Stimulated activated CD4-positive, alpha-beta T cell treated with anti-CD3 and anti-CD28 coated beads, Interleukin-15, amount 100 ng/mL, for 24 hours (primary cell): Measurements from ENCODE around the gene PSMA4.
A peak's percentile ranks its signal among the peaks of the same experiment; 100 is the strongest.
"Not testable (repeated sequence)": the region's sequence is repeated elsewhere in the genome, so short reads cannot be mapped to it uniquely, and the experiment has no call there.

ENCODE experiments used
- DNase-seq: peaks from one replicate; pipeline ENCODE4 v3.0.0-alpha.2; 2020

Gene PSMA4

GRCh38 chr15:78540141-78540870 is at the start of gene PSMA4:
PSMA4 (plus strand) TSS chr15:78540444; CDS start chr15:78541928, 1,484 bp downstream.
- DNase-seq = peak; percentile 96

GRCh38 chr15:78492872-78493271 is 47.4 kb upstream of the PSMA4 start:
- no peak for DNase-seq

- DNase-seq = no peak
These were observed 38.4 kb upstream of the PSMA4 start for GRCh38 chr15:78501857-78502256.

- no peak for DNase-seq
These were observed 37.6 kb upstream of the PSMA4 start for GRCh38 chr15:78502641-78503040.

DNA sequence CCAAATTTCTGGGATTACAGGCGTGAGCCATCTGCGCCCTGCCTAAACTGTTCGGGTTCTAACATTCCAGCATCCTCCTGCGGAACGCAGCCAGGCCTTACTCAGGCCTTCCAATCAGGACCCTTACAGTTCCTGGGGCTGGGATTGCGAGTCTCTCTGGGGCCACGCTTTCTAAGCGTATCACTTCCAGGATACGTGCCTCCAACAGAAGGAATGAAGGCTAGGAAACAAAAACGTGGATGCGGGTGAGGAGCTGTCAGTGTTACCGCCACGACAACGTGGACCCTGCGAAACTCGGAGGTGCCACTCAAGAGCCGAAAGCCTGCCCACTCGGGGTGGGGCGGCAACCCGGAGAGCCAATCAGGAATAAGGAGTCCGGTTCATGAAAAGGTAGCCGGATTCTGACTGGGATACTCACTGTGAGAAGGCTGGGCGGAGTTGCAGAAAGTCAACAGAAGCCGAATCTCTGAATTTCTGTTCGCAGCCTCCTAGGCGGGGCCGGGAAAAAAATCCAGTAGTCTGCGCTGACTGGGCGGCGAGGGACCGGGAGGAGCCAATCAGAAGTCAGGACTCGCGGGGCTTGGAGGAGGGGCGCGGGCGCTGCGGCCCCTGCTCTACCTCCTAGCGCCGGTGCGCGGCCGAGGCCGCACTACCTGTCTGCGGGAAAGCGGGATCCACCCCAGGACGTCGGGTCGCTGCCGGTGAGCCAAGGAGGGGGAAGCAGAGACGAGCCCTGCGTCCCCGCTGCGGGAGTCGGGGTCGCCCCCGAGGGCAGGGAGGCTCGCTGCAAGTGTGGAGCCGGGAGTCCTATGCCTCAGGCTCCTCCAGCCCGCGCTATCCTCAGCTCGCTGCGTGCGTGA is 33.0 kb upstream of the PSMA4 start, which contains the start of gene HYKK:
Gene HYKK (plus strand): TSS at position 607 of the 860 bp plus-strand sequence. CDS start 5,512 bp downstream, outside the sequence.
- peak; percentile 91 for DNase-seq

- no peak for DNase-seq
These were observed 32.4 kb upstream of the PSMA4 start for GRCh38 chr15:78507831-78508160.

- DNase-seq = no peak
These were observed 32.0 kb upstream of the PSMA4 start for GRCh38 chr15:78508272-78508671.

GRCh38 chr15:78509726-78510312 is 30.4 kb upstream of the PSMA4 start:
- DNase-seq = no peak

DNA sequence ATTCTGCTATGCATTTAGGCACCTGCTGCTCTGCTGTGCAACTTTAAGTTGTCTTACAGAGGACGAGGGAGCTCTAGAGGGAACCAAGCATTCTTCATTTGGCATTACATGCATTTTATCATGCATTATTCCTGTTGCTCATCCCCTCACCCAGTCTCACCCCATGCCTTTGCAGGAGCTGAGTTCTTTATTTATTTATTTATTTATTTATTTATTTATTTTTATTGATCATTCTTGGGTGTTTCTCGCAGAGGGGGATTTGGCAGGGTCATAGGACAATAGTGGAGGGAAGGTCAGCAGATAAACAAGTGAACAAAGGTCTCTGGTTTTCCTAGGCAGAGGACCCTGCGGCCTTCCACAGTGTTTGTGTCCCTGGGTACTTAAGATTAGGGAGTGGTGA is 20.2 kb upstream of the PSMA4 start:
- not testable (repeated sequence) for DNase-seq

GRCh38 chr15:78524230-78524629 is 16.0 kb upstream of the PSMA4 start:
- no peak for DNase-seq

- no peak for DNase-seq
These were observed 12.9 kb upstream of the PSMA4 start for GRCh38 chr15:78527325-78527724.

DNA sequence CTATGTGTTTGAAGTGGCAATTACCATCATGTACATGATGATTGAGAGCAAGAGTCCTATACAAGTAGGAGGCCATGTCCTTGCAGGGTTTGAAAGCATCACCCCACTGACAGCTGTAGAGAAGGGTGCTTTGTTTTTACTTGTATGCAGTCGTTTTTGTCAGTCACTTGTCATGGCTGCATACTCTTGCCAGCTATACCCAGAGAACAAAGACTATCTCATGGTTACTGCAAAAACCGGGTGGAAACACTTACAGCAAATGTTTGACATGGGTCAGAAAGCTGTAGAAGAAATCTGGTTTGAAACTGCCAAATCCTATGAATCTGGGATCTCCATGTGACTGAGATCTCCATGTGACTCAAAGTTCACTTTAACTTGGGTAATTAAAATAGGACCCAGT is 6.9 kb upstream of the PSMA4 start:
- DNase-seq = no peak

DNA sequence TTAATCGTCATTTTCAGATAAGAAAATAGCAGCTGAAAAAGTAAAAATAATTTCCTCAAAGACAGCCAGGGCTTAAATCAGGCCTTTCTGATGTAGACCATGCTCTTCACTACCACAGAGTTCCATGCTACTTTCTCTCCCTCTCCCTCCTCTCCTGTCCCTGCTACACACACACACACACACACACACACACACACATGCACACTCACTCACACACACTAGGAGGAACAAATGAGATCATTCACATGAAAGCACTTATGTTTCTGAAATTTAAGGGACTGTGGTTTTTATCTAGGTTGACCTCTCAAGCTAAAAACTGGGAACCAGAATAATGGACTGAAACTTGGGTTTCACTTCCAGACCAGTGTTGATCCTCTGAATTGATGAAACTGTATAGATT is 4.1 kb upstream of the PSMA4 start:
- no peak for DNase-seq

DNA sequence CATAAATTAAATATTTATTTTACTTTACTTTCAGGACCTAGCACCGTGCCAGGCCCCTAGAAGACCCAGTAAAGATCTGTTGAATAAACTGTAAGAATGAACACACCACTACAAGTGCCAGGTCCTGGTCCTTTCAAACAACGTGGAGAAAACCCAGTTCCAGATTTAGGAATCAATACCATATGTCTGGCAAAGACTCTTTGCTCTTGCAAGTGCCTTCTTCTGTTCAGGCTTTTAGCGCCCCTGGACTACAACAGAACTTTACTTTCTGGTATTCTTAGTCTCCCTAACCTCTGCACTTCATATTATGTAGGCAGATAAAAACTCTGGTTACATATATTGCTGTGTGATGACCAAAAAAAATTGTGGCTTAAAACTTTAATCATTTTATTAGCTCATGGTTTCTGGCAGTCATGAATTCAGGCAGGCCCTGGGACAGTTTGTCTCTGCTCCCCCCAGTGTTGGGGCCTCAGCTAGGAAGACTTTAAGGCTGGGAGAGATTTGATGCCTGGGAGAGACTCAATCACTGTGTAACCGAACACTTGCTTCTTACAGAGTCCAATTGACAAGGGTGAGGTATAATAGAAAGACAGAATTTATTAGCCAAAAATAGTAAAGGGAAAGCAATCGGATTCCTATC is 2.9 kb upstream of the PSMA4 start:
- DNase-seq = no peak

GRCh38 chr15:78538358-78538757 is 1.9 kb upstream of the PSMA4 start:
- no peak for DNase-seq

DNA sequence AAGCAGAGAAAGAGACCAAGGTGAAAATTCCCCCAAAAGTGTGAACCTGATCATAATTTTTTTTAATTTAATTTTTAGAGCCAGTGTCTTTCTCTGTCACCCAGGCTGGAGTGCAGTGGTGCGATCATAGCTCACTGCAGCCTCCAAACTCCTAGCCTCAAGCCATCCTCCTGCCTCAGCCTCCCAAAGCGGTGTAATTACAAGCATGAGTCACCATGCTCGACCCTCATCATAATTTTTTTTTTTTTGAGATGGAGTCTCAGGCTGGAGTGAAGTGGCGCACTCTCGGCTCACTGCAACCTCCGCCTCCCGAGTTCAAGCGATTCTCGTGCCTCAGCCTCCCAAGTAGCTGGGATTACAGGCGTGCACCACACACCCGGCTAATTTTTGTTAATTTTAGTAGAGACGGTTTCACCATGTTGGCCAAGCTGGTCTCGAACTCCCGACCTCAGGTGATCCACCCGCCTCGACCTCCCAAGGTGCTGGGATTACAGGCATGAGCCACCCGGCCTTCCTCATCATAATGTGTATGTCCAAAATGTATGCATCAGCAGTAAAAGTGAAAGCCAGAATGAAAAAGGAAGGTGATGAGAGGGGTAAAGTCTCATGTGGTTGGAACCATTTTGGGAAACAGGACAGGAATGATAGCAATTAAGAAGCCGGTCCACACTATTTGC is 642 bp upstream of the PSMA4 start:
- peak; percentile 18 for DNase-seq

GRCh38 chr15:78540871-78541743 is 863 bp downstream of the PSMA4 start:
- peak; percentile 27 for DNase-seq

GRCh38 chr15:78541744-78542034 is 1.4 kb downstream of the PSMA4 start:
- DNase-seq = no peak

GRCh38 chr15:78542647-78543046 is 2.4 kb downstream of the PSMA4 start:
- no peak for DNase-seq

DNA sequence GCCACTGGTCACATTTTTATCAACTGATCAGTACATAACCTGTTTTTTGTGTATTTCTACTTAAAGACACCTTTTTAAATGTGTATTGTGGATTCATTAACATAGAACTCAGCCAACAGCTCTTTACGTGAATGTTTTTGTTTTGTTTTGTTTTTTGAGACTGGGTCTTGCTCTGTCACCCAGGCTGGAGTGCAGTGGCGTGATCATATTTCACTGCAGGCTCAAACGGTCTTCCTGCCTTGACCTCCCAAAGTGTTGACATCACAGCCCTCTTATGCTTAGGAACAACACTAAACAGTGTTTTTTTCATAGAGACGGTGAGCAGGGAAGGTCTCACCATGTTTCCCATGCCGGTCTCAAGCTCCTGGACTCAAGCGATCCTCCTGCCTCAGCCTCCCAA is 9.9 kb downstream of the PSMA4 start:
- DNase-seq = no peak

DNA sequence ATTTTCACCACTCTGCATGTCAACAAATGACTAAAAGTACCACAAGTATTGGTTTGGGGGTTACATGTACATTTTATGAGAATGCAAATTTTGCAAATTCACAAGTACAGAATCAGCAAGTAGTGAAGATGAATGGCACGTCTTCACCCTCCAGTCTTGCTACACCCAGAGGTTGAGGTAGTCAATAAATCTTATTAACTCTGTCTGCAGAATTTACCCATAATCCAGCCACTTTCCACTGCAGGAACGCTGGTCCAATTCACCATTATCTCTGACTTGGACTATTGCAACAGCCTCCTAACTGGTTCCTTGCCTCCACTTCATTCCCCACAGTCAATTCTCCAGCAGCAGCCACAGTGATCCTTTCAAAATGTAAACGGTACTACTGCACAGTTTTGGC is 10.6 kb downstream of the PSMA4 start:
- DNase-seq = no peak

DNA sequence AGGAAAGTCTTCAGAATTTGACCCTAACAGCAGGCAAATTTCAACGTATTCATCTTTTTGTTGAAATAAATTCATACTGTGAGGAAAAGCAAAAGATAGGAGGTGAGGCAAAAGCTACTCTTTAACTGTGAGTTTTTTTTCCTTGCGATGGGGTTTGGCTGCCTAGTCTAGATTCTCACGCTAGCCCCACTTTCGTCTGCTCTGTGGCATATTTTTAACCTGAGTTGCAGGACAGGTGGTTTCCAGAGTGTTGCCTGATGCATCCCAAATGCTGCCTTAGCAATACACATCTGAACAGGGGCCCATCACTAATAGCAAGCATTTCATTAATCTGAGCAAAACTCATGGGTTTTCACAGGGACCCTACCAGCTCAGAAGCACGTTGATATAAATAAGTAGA is 11.7 kb downstream of the PSMA4 start:
- no peak for DNase-seq
